Fibroblast of villous mesenchyme (primary cell): ENCODE data around the gene GIMAP2. TPM values are rescaled to one million over a fixed set of nuclear protein-coding genes. Genes with fewer than 3 reads are reported as not detected.

Experiments
- DNase-seq: peaks from one replicate; pipeline ENCODE4 v3.0.0-alpha.2; 2010; ENCODE audit warnings: low read depth
- H3K4me3 ChIP-seq: 2 replicates; pipeline ENCODE4 v1.5.1; 2011; ENCODE audit warnings: low read depth, mild to moderate bottlenecking, low read length
- total RNA-seq: library from RNA; depleted of rRNA; stranded (reverse); fragments of >200 nt; gene quantifications from 2 replicates; pipeline ENCODE4 v1.2.3, GENCODE V29; 2012
- TF ChIP-seq, protein P1 (sequence below): IDR thresholded peaks from 2 replicates; pipeline ENCODE4 v1.5.1; 2012; ENCODE audit warnings: low read depth, mild to moderate bottlenecking, low read length; ENCODE audit not compliant: insufficient read depth

Gene GIMAP2
- total RNA-seq, 1 donor: 2.6 TPM

DNA sequence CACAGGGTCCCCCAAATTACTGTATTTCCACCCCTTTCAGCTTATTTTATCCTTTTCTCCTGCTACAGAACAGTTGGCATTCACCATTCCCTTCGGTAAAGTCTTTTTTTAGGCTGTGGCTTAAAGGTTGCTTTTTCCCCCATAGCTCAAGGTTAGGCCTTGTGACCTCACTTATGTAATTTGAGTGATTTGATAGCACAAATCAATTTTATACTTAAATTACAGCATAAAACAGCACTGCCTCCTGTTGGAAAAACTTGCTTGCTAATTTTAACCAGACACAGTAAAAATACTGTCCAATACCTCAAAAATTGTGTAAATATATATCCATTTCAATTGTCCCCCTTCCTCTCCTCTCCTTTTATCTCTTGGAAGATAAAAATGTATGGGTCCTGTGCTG lies 38.0 kb downstream of the GIMAP2 start:
- TF ChIP-seq, protein P1, sequence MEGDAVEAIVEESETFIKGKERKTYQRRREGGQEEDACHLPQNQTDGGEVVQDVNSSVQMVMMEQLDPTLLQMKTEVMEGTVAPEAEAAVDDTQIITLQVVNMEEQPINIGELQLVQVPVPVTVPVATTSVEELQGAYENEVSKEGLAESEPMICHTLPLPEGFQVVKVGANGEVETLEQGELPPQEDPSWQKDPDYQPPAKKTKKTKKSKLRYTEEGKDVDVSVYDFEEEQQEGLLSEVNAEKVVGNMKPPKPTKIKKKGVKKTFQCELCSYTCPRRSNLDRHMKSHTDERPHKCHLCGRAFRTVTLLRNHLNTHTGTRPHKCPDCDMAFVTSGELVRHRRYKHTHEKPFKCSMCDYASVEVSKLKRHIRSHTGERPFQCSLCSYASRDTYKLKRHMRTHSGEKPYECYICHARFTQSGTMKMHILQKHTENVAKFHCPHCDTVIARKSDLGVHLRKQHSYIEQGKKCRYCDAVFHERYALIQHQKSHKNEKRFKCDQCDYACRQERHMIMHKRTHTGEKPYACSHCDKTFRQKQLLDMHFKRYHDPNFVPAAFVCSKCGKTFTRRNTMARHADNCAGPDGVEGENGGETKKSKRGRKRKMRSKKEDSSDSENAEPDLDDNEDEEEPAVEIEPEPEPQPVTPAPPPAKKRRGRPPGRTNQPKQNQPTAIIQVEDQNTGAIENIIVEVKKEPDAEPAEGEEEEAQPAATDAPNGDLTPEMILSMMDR: no peak
- H3K4me3 ChIP-seq: no peak overlapping the region
- DNase-seq: no peak

DNA sequence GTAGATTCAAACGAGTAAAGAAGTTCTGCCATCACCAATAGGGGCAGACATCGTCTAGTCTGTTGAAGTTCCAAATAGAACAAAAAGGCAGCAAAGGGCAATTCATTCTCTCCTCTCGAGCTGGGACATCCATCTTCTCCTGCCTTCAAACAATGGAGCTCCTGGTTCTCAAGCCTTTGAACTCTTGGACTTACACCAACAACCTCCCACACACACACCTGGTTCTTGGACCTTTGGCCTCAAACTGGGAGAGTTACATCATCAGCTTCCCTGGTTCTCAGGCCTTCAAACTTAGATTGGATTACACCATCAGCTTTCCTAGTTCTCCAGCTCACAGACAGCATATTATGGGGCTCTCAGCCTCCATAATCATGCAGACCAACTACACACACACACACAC lies 41.9 kb downstream of the GIMAP2 start:
- TF ChIP-seq, protein P1: no peak
- H3K4me3 ChIP-seq: no peak overlapping the region
- DNase-seq: no peak

DNA sequence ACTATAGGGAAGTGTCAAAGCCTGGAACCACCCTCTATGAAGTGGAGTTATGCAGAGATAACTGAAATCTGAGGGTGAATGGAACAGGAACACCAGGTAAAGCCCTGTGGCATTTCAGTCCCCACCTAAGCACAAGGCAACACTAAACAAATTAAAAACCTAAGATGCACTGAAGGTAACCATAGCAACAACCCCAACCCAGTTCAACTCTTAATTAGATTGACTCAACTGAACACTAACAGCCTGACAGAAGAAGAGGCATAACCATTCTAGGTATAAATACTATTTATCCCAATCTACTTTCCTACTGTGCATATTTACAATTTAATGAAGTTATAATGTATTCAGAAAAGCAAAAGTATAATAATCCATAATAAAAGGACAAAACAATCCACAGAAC lies 42.5 kb downstream of the GIMAP2 start:
- no peak for DNase-seq
- TF ChIP-seq, protein P1: no peak
- no peak overlapping the region for H3K4me3 ChIP-seq

DNA sequence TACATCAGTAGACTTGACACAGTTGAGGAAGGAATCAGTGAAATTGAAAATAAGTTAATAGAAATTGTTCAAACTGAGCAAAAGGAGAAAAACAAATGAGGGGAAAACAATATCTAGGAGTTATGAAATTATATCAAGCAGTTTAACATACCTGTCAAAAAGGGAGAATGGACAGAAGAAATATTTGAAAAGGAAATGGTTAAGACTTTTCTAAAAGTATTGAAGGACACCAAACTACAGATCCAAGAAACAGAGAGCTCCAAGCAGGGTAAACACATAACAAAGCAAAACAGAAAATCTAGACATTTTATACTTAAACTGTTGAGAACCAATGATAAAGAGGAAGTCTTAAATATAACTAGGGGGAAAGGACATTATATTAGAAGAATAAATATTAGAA lies 43.1 kb downstream of the GIMAP2 start:
- no peak overlapping the region for H3K4me3 ChIP-seq
- DNase-seq: no peak
- TF ChIP-seq, protein P1: no peak

DNA sequence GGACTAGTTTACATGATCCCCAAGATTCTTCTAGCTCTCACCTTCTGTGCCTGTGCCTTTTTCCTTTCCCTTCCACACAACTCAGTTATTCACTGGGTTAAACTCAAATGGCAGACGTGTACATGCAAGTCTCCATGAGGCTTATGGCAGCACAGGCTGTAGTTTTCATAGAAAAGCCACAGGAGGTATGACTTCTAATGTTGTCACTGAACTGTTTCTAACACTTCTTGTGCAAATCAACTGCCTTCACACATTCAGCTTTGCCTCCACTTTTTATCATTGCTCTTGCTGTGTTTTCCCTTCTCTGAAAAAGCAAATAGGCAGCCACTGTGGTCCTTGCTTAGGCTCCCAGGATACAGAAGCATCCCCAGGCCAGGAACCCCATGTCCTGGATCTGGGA lies 46.4 kb downstream of the GIMAP2 start:
- H3K4me3 ChIP-seq: no peak overlapping the region
- TF ChIP-seq, protein P1: no peak
- DNase-seq: no peak

DNA sequence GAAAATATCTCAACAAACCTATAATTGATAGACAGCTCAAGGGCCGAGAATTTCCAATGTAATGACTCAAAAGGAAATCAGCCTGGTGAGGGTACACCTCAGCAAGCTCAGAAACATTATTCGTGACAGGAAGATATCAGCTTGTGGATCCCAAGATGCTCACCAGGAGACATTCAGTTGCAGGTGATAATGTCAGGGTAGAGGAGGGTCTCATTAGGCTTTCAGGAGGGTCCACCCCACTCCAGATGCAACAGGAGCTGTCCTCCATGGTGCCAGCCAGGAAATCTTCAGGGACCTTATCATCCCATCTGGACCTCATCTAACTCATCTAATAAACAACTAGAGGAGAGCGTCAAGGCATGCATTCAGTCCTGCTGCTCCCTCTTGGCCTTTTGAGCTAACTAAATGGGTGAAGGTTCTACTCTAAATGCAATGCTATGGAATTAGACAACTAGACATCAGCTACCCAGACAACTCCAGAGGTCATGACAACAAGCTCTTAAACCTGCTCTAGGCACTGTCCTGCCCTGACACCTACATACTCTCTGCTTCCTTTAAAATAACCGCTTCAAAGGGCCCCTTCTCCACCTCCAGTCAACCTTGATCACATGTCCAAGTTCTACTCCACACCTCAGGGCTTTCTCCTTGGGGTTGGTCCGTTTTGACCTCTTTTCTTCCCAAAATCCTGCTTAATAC lies 47.4 kb downstream of the GIMAP2 start:
- DNase-seq: no peak
- H3K4me3 ChIP-seq: no peak overlapping the region
- TF ChIP-seq, protein P1: no peak
